GM11168 (cell line): ENCODE results near the gene WIPF3.
"Not testable (repeated sequence)": the region's sequence is repeated elsewhere in the genome, so short reads cannot be mapped to it uniquely, and the experiment has no call there.

ENCODE experiments used
- in situ Hi-C: fragments of 300-500 bp; cut with MboI; formaldehyde crosslinking; loops from one replicate; pipeline ENCODE4 v1.12.0; 2022; ENCODE audit warnings: low sequenced_read_pairs; ENCODE audit not compliant: unreplicated experiment

The WIPF3 gene

GRCh38 chr7:29873644-29874294 is 67.5 kb downstream of the WIPF3 start:
- in situ Hi-C loops, result no loop called here

GRCh38 chr7:29875741-29876140 is 69.4 kb downstream of the WIPF3 start:
- in situ Hi-C loops, result no loop called here

- in situ Hi-C loops, result no loop called here
Measured at GRCh38 chr7:29877196-29877595, 70.9 kb downstream of the WIPF3 start.

- in situ Hi-C loops, result no loop called here
Measured at GRCh38 chr7:29878081-29878688, 71.9 kb downstream of the WIPF3 start.

GRCh38 chr7:29879609-29880008 is 73.3 kb downstream of the WIPF3 start:
- in situ Hi-C loops, result no loop called here

GRCh38 chr7:29881724-29882123 is 75.4 kb downstream of the WIPF3 start:
- in situ Hi-C loops, result no loop called here

GRCh38 chr7:29882481-29882880 is 76.2 kb downstream of the WIPF3 start:
- in situ Hi-C loops, result no loop called here

GRCh38 chr7:29883462-29884398 is 77.4 kb downstream of the WIPF3 start:
- in situ Hi-C loops, result no loop called here

GRCh38 chr7:29884399-29885272 is 78.3 kb downstream of the WIPF3 start:
- in situ Hi-C loops, result no loop called here

GRCh38 chr7:29885626-29886025 is 79.3 kb downstream of the WIPF3 start:
- in situ Hi-C loops, result no loop called here

- in situ Hi-C loops, result no loop called here
Measured at GRCh38 chr7:29886827-29887226, 80.5 kb downstream of the WIPF3 start.

- in situ Hi-C loops, result no loop called here
Measured at GRCh38 chr7:29888006-29888405, 81.7 kb downstream of the WIPF3 start.

- in situ Hi-C loops, result no loop called here
Measured at GRCh38 chr7:29889288-29889687, 83.0 kb downstream of the WIPF3 start.

- in situ Hi-C loops, result no loop called here
Measured at GRCh38 chr7:29890251-29890650, 83.9 kb downstream of the WIPF3 start.

- in situ Hi-C loops, result not testable (repeated sequence)
Measured at GRCh38 chr7:29890786-29891185, 84.5 kb downstream of the WIPF3 start.

GRCh38 chr7:29891766-29892165 is 85.5 kb downstream of the WIPF3 start:
- in situ Hi-C loops, result no loop called here

GRCh38 chr7:29892231-29892630 is 85.9 kb downstream of the WIPF3 start:
- in situ Hi-C loops, result no loop called here

GRCh38 chr7:29893351-29893965 is 87.2 kb downstream of the WIPF3 start:
- in situ Hi-C loops, result no loop called here

- in situ Hi-C loops, result no loop called here
Measured at GRCh38 chr7:29894256-29894655, 87.9 kb downstream of the WIPF3 start.

GRCh38 chr7:29895559-29895958 is 89.3 kb downstream of the WIPF3 start:
- in situ Hi-C loops, result no loop called here
